HepG2 (cell line): ENCODE results near the gene NT5C2. TPM values are rescaled to one million over a fixed set of nuclear protein-coding genes. Genes with fewer than 3 reads are reported as not detected.

Experiments
- ATAC-seq: fragments of 200-7000 bp; cut with Tn5 transposase; 3 replicates; pipeline ENCODE4 v1.9.1; 2020; ENCODE audit warnings: mild to moderate bottlenecking, moderate library complexity
- BruUV-seq: library from RNA; stranded (reverse); fragments of 400-500 nt; replicated peaks from 2 replicates; lab custom pipeline; 2021; lab: Mats Ljungman, UMichigan
- CTCF ChIA-PET: fragments of 300-600 bp; formaldehyde crosslinking; extraction: SDS; loops from one replicate; lab custom pipeline; 2021; ENCODE audit warnings: low total read pairs, inconsistent platforms, low intra/inter-chr PET ratio; lab: Yijun Ruan, JAX
- POLR2A ChIA-PET: fragments of 350-600 bp; sonication (Branson Sonifier 250); formaldehyde crosslinking; loops from one replicate; lab custom pipeline; 2020; ENCODE audit warnings: antibody characterized with exemption, inconsistent platforms; lab: Yijun Ruan, JAX
- DNase-seq: peaks from one replicate; pipeline ENCODE4 v3.0.0-alpha.2; 2015; ENCODE audit warnings: low spot score
- FAIRE-seq: peaks from 3 replicates; lab custom pipeline; 2011; peaks lifted over from hg19 to GRCh38; lab: Jason Lieb, UNC
- H2AFZ ChIP-seq: one replicate; pipeline ENCODE4 v1.6.1; 2011; ENCODE audit warnings: low read length, inconsistent platforms
- H3K27ac ChIP-seq: fragments of 300-600 bp; 3 replicates; pipeline ENCODE4 v1.8.0; 2011; ENCODE audit warnings: mixed run types, mild to moderate bottlenecking, mixed read lengths, low read length, inconsistent platforms; ENCODE audit not compliant: insufficient read depth; ENCODE audit errors: extremely low read length
- H3K27me3 ChIP-seq, 2 experiments: fragments of 200-600 bp in 1 of 2; 2 replicates in 1 of 2; 3 replicates in 1 of 2; pipeline versions ENCODE4 v1.6.0 to v1.8.0; 2011; ENCODE audit warnings: low read length in 2 of 2, mild to moderate bottlenecking in 2 of 2, moderate library complexity in 2 of 2, inconsistent platforms in 1 of 2; ENCODE audit not compliant: insufficient read depth in 2 of 2, control insufficient read depth in 1 of 2
- H3K36me3 ChIP-seq, 2 experiments: fragments of 200-600 bp in 1 of 2; replicated peaks in 1 of 2; 2 replicates in 1 of 2; 3 replicates in 1 of 2; pipeline versions ENCODE4 v1.5.1 to v1.8.0; 2011; ENCODE audit warnings: low read length in 2 of 2, inconsistent platforms in 1 of 2; ENCODE audit not compliant: insufficient read depth in 2 of 2, control insufficient read depth in 1 of 2
- H3K4me1 ChIP-seq: 2 replicates; pipeline ENCODE4 v1.5.1; 2012; ENCODE audit warnings: low read length, inconsistent platforms; ENCODE audit not compliant: insufficient read depth
- H3K4me2 ChIP-seq: 2 replicates; pipeline ENCODE4 v1.6.0; 2011; ENCODE audit warnings: low read depth, low read length, inconsistent platforms
- H3K4me3 ChIP-seq, 3 experiments: fragments of 200-600 bp in 1 of 3; sonication (generic), shearing (Covaris generic) in 1 of 3; replicated peaks in 1 of 3; 2 replicates each; pipeline ENCODE4 v1.5.1; 2011 to 2016; ENCODE audit warnings: low read length in 3 of 3, inconsistent platforms in 2 of 3, low read depth in 2 of 3, mild to moderate bottlenecking in 2 of 3, control low read depth in 1 of 3, mixed read lengths in 1 of 3; ENCODE audit not compliant: insufficient read depth in 1 of 3
- H3K79me2 ChIP-seq: one replicate; pipeline ENCODE4 v1.6.1; 2011; ENCODE audit warnings: low read length, inconsistent platforms; ENCODE audit not compliant: insufficient read depth
- H3K9ac ChIP-seq: 2 replicates; pipeline ENCODE4 v1.6.0; 2011; ENCODE audit warnings: mild to moderate bottlenecking, low read depth, low read length, inconsistent platforms; ENCODE audit not compliant: insufficient read depth
- H3K9me3 ChIP-seq: 2 replicates; pipeline ENCODE4 v1.5.1; 2012; ENCODE audit warnings: mild to moderate bottlenecking, low read length
- H4K20me1 ChIP-seq: 2 replicates; pipeline ENCODE4 v1.6.0; 2011; ENCODE audit warnings: inconsistent platforms, mild to moderate bottlenecking, low read length, moderate library complexity; ENCODE audit not compliant: insufficient read depth
- CCAR2 ChIP-seq: fragments of 200-400 bp; formaldehyde crosslinking; optimal IDR thresholded peaks from 2 replicates; pipeline ENCODE3; 2018; ENCODE audit warnings: low read depth, mild to moderate bottlenecking, low read length, moderate library complexity
- ELF3 ChIP-seq: IDR thresholded peaks from 2 replicates; pipeline ENCODE4 v1.6.1; 2016; ENCODE audit warnings: missing genetic modification reagents, missing compliant biosample characterization
- ELF4 ChIP-seq: sonication (generic); formaldehyde crosslinking; IDR thresholded peaks from 2 replicates; pipeline ENCODE4 v1.5.0; 2020; ENCODE audit warnings: missing genetic modification reagents, mild to moderate bottlenecking, moderate library complexity, borderline replicate concordance
- GTF3A ChIP-seq: sonication (generic); formaldehyde crosslinking; conservative IDR thresholded peaks from 2 replicates; pipeline ENCODE4 v1.4.0; 2020; ENCODE audit warnings: mild to moderate bottlenecking, missing genetic modification reagents
- HMG20B ChIP-seq: conservative IDR thresholded peaks from 2 replicates; pipeline ENCODE4 v1.6.1; 2016; ENCODE audit warnings: missing genetic modification reagents, missing compliant biosample characterization
- MIXL1 ChIP-seq: IDR thresholded peaks from 2 replicates; pipeline ENCODE4 v1.6.1; 2016
- NFKB2 ChIP-seq: sonication (generic); formaldehyde crosslinking; IDR thresholded peaks from 2 replicates; pipeline ENCODE4 v1.4.0; 2020; ENCODE audit warnings: missing genetic modification reagents, borderline replicate concordance
- PTBP1 ChIP-seq: fragments of 200-400 bp; formaldehyde crosslinking; IDR thresholded peaks from 2 replicates; pipeline ENCODE4 v1.6.1; 2018; ENCODE audit warnings: low read length, low read depth; ENCODE audit not compliant: poor library complexity, severe bottlenecking
- SIX4 ChIP-seq: sonication (generic); formaldehyde crosslinking; IDR thresholded peaks from 2 replicates; pipeline ENCODE4 v1.4.0; 2020; ENCODE audit warnings: missing genetic modification reagents
- U2AF1 ChIP-seq: fragments of 200-400 bp; formaldehyde crosslinking; optimal IDR thresholded peaks from 2 replicates; pipeline ENCODE3; 2017; ENCODE audit warnings: mild to moderate bottlenecking, low read depth, low read length
- ZBTB21 ChIP-seq: sonication (generic); formaldehyde crosslinking; IDR thresholded peaks from 2 replicates; pipeline ENCODE4 v1.4.0; 2020; ENCODE audit warnings: missing genetic modification reagents
- ZNF274 ChIP-seq: sonication (generic); formaldehyde crosslinking; IDR thresholded peaks from 2 replicates; pipeline ENCODE4 v1.5.1; 2020; ENCODE audit warnings: mild to moderate bottlenecking, missing genetic modification reagents
- ZNF335 ChIP-seq: sonication (generic); formaldehyde crosslinking; IDR thresholded peaks from 2 replicates; pipeline ENCODE4 v1.4.0; 2020; ENCODE audit warnings: missing genetic modification reagents
- ZNF501 ChIP-seq: sonication (generic); formaldehyde crosslinking; IDR thresholded peaks from 2 replicates; pipeline ENCODE4 v1.5.1; 2020; ENCODE audit warnings: mild to moderate bottlenecking, moderate library complexity, missing genetic modification reagents
- ZNF512 ChIP-seq: sonication (generic); formaldehyde crosslinking; IDR thresholded peaks from 2 replicates; pipeline ENCODE4 v1.4.0; 2020; ENCODE audit warnings: mild to moderate bottlenecking, missing genetic modification reagents
- WGBS: methylation state at CpG from one replicate; pipeline ENCODE4 v1.1.6; 2017; ENCODE audit warnings: low lambda C conversion rate; 5-methylcytosine and 5-hydroxymethylcytosine counted together
- in situ Hi-C: cut with HindIII; loops from 2 replicates; pipeline ENCODE4 v1.10.0; 2017; ENCODE audit warnings: low pct_unique_long_range_greater_than_20kb; ENCODE audit not compliant: extremely low pct_ligation_motif_present
- intact Hi-C: fragments of 100-400 bp; cut with micrococcal nuclease; formaldehyde crosslinking; loops from one replicate; pipeline ENCODE4 v1.10.0; 2022; ENCODE audit not compliant: unreplicated experiment
- polyA plus RNA-seq, 8 experiments: library from polyadenylated mRNA; depleted of rRNA in 3 of 8; stranded (reverse) in 7 of 8; unstranded in 1 of 8; fragments of >200 nt; fragmentation: Illumina TruSeq in 4 of 8; extraction: Trizol in 4 of 8; gene quantifications; 2 replicates each; pipeline versions ENCODE4 v1.2.1 to v1.2.3, GENCODE V29; 2011 to 2016; ENCODE audit warnings: low read depth in 4 of 8, missing spikeins in 1 of 8, mixed read lengths in 1 of 8; ENCODE audit not compliant: insufficient read depth in 1 of 8
- total RNA-seq, 5 experiments: library from RNA; depleted of rRNA; stranded (reverse); fragments of >200 nt; fragmentation: Illumina TruSeq; extraction: Trizol; gene quantifications; 2 replicates each; pipeline ENCODE4 v1.2.3, GENCODE V29; 2016; ENCODE audit warnings: low read depth in 1 of 5
- TF ChIP-seq, protein P1 (sequence below): sonication (generic); formaldehyde crosslinking; IDR thresholded peaks from 2 replicates; pipeline ENCODE4 v1.5.1; 2020; ENCODE audit warnings: mild to moderate bottlenecking, missing genetic modification reagents, moderate library complexity
- TF ChIP-seq, protein P2 (sequence below): sonication (generic); formaldehyde crosslinking; IDR thresholded peaks from 2 replicates; pipeline ENCODE4 v1.9.0; 2021; ENCODE audit warnings: missing genetic modification reagents, mild to moderate bottlenecking, borderline replicate concordance

The NT5C2 gene
- total and polyA plus RNA-seq, 2 of the 13 experiments (the other 11 are each of a cell fraction or from before 2014, with no cell fraction given) = 40.6 to 55.2 TPM

DNA sequence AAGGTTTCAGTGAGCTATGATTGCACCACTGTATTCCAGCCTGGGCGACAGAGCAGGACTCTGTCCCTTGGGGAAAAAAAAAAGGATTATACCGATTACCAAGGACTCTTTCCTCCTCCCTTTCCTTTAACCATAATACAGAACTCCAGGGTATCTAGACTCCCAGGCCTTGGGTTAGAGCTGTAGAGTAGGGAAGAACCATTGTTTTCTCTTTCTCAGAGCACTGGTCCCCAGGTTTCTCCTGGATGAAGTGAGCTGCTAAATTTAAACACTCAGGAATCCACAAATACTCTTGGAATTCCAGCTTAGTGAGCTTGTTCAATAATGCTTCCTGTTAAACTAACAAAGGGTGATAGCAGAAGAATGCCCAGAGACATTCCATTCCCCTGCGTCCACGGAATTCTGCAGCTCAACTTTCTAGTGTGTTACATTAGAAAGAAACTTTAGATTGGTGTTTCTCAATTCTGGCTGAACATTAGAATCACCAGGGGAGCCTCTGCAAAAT, 38.0 kb upstream of the NT5C2 start:
- no peaks in the 10 kb centered on the region for H3K27me3 ChIP-seq
- BruUV-seq = no TSS peak
- CTCF ChIA-PET = no interaction called here
- no peaks in the 10 kb centered on the region for H3K36me3 ChIP-seq
- peaks cover 71% of the 10 kb centered on the region for H3K4me1 ChIP-seq
- H3K9me3 ChIP-seq = no peaks in the 10 kb centered on the region
- in situ Hi-C loops (no loop called here), intact Hi-C loops (no loop called here)
- FAIRE-seq = peak; percentile 80
- H3K4me2 ChIP-seq = peak overlapping the region; percentile 49
- DNase-seq = peak; percentile 95
- H3K9ac ChIP-seq = peak overlapping the region; percentile 51; the same call in 1 of the 2 replicates
- H3K79me2 ChIP-seq = no peaks in the 10 kb centered on the region
- no peaks in the 10 kb centered on the region for H4K20me1 ChIP-seq
- peak overlapping the region; percentile 81 for H3K27ac ChIP-seq
- ATAC-seq = peak; percentile 91
- peak overlapping the region in 1 of 3 experiments; percentile 23; a peak in 1 of 6 replicates for H3K4me3 ChIP-seq
- POLR2A ChIA-PET = interaction anchor here (0.7 to 6.3 kb wide), 13 partner anchors 8 to 313 kb away, joined by 3 to 65 read pairs (median 5); partner anchors contain the start of genes CNNM2 and NT5C2
- WGBS = 3% methylated on average over 4 of the region's 4 CpGs
- H2AFZ ChIP-seq = no peak overlapping the region
- no peak for TF ChIP-seq NFKB2 (CRISPR knock-in tag)
- TF ChIP-seq GTF3A (CRISPR knock-in tag) = no peak
- TF ChIP-seq ZNF335 (CRISPR knock-in tag) = no peak
- no peak for TF ChIP-seq ZNF501 (CRISPR knock-in tag)
- TF ChIP-seq HMG20B (CRISPR knock-in tag) = no peak
- no peak for TF ChIP-seq ZNF274 (CRISPR knock-in tag)
- no peak for TF ChIP-seq SIX4 (CRISPR knock-in tag)
- TF ChIP-seq ELF4 (CRISPR knock-in tag) = no peak
- TF ChIP-seq PTBP1 = no peak
- TF ChIP-seq MIXL1 (CRISPR knock-in tag) = 0 out of 2 replicates have a peak, but pooled peaks have one; percentile 36
- no peak for TF ChIP-seq CCAR2
- TF ChIP-seq ZNF512 = no peak
- TF ChIP-seq, protein P1, sequence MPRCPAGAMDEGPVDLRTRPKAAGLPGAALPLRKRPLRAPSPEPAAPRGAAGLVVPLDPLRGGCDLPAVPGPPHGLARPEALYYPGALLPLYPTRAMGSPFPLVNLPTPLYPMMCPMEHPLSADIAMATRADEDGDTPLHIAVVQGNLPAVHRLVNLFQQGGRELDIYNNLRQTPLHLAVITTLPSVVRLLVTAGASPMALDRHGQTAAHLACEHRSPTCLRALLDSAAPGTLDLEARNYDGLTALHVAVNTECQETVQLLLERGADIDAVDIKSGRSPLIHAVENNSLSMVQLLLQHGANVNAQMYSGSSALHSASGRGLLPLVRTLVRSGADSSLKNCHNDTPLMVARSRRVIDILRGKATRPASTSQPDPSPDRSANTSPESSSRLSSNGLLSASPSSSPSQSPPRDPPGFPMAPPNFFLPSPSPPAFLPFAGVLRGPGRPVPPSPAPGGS (CRISPR knock-in tag) = no peak
- TF ChIP-seq U2AF1 = no peak
- TF ChIP-seq, protein P2, sequence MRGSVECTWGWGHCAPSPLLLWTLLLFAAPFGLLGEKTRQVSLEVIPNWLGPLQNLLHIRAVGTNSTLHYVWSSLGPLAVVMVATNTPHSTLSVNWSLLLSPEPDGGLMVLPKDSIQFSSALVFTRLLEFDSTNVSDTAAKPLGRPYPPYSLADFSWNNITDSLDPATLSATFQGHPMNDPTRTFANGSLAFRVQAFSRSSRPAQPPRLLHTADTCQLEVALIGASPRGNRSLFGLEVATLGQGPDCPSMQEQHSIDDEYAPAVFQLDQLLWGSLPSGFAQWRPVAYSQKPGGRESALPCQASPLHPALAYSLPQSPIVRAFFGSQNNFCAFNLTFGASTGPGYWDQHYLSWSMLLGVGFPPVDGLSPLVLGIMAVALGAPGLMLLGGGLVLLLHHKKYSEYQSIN = no peak
- TF ChIP-seq ZBTB21 (CRISPR knock-in tag) = no peak
- TF ChIP-seq ELF3 (CRISPR knock-in tag) = peak; percentile 75
